Neuron (in vitro differentiated cells): ENCODE measurements around the gene PIK3R5.

ENCODE experiments used
- H2AFZ ChIP-seq: one replicate; pipeline ENCODE4 v1.6.1; 2013; ENCODE audit warnings: low read depth, mild to moderate bottlenecking, inconsistent platforms, low read length, moderate library complexity
- H3K27me3 ChIP-seq: one replicate; pipeline ENCODE4 v1.6.1; 2013; ENCODE audit warnings: low read length; ENCODE audit not compliant: insufficient read depth
- H3K36me3 ChIP-seq: one replicate; pipeline ENCODE4 v1.6.1; 2013; ENCODE audit warnings: low read length; ENCODE audit not compliant: insufficient read depth
- H3K4me1 ChIP-seq: one replicate; pipeline ENCODE4 v1.6.1; 2013; ENCODE audit warnings: low read length; ENCODE audit not compliant: insufficient read depth
- H3K4me3 ChIP-seq: 2 replicates; pipeline ENCODE4 v1.5.1; 2013; ENCODE audit warnings: mild to moderate bottlenecking, low read length, moderate library complexity
- H3K9me3 ChIP-seq: one replicate; pipeline ENCODE4 v1.6.1; 2013; ENCODE audit warnings: low read length

Gene PIK3R5

GRCh38 chr17:8941520-8941919, 24.0 kb downstream of the PIK3R5 start:
- Histone ChIP-seq H3K4me1 (no peaks in the 10 kb centered on the region), H3K4me3 (no peak overlapping the region), H3K27me3 (no peaks in the 10 kb centered on the region), H3K9me3 (no peaks in the 10 kb centered on the region), H3K36me3 (no peaks in the 10 kb centered on the region), H2AFZ (no peak overlapping the region)

- no peak overlapping the region for H2AFZ ChIP-seq
Observed at GRCh38 chr17:8940866-8941471, 24.5 kb downstream of the PIK3R5 start.

GRCh38 chr17:8939496-8940334, 25.8 kb downstream of the PIK3R5 start:
- no peaks in the 10 kb centered on the region for H3K27me3 ChIP-seq
- H3K4me3 ChIP-seq: no peak overlapping the region
- H3K4me1 ChIP-seq: no peaks in the 10 kb centered on the region
- H3K9me3 ChIP-seq: no peaks in the 10 kb centered on the region
- H3K36me3 ChIP-seq: no peaks in the 10 kb centered on the region
- no peak overlapping the region for H2AFZ ChIP-seq

More at GRCh38 chr17:8940866-8941471, 24.5 kb downstream of the PIK3R5 start:
- H3K36me3 ChIP-seq: no peaks in the 10 kb centered on the region
- H3K4me1 ChIP-seq: no peaks in the 10 kb centered on the region
- H3K4me3 ChIP-seq: no peak overlapping the region
- H3K27me3 ChIP-seq: no peaks in the 10 kb centered on the region
- no peaks in the 10 kb centered on the region for H3K9me3 ChIP-seq

GRCh38 chr17:8938933-8939332, 26.6 kb downstream of the PIK3R5 start:
- H3K4me1 ChIP-seq: no peaks in the 10 kb centered on the region
- H2AFZ ChIP-seq: no peak overlapping the region
- no peaks in the 10 kb centered on the region for H3K36me3 ChIP-seq
- H3K9me3 ChIP-seq: no peaks in the 10 kb centered on the region
- H3K27me3 ChIP-seq: no peaks in the 10 kb centered on the region
- no peak overlapping the region for H3K4me3 ChIP-seq

- Histone ChIP-seq H2AFZ (no peak overlapping the region), H3K9me3 (no peaks in the 10 kb centered on the region), H3K36me3 (no peaks in the 10 kb centered on the region), H3K4me1 (no peaks in the 10 kb centered on the region), H3K27me3 (no peaks in the 10 kb centered on the region), H3K4me3 (no peak overlapping the region)
Observed at GRCh38 chr17:8935191-8935590, 30.3 kb downstream of the PIK3R5 start.

GRCh38 chr17:8934346-8934745, 31.2 kb downstream of the PIK3R5 start:
- Histone ChIP-seq H3K36me3 (no peaks in the 10 kb centered on the region), H3K4me3 (no peak overlapping the region), H2AFZ (no peak overlapping the region), H3K27me3 (no peaks in the 10 kb centered on the region), H3K4me1 (no peaks in the 10 kb centered on the region), H3K9me3 (no peaks in the 10 kb centered on the region)

- H3K4me1 ChIP-seq: no peaks in the 10 kb centered on the region
- no peak overlapping the region for H3K4me3 ChIP-seq
- H3K27me3 ChIP-seq: no peaks in the 10 kb centered on the region
- H3K36me3 ChIP-seq: no peaks in the 10 kb centered on the region
- H2AFZ ChIP-seq: no peak overlapping the region
- peaks cover 8% of the 10 kb centered on the region for H3K9me3 ChIP-seq
Observed at GRCh38 chr17:8930649-8931048, 34.9 kb downstream of the PIK3R5 start.

GRCh38 chr17:8928347-8928746, 37.2 kb downstream of the PIK3R5 start:
- no peaks in the 10 kb centered on the region for H3K27me3 ChIP-seq
- no peaks in the 10 kb centered on the region for H3K4me1 ChIP-seq
- H2AFZ ChIP-seq: no peak overlapping the region
- H3K9me3 ChIP-seq: peaks cover 8% of the 10 kb centered on the region
- H3K36me3 ChIP-seq: no peaks in the 10 kb centered on the region
- H3K4me3 ChIP-seq: no peak overlapping the region

- Histone ChIP-seq H3K9me3 (peaks cover 8% of the 10 kb centered on the region), H3K4me3 (no peak overlapping the region), H3K4me1 (no peaks in the 10 kb centered on the region), H3K36me3 (no peaks in the 10 kb centered on the region), H2AFZ (no peak overlapping the region), H3K27me3 (no peaks in the 10 kb centered on the region)
Observed at GRCh38 chr17:8927395-8927794, 38.1 kb downstream of the PIK3R5 start.

GRCh38 chr17:8925808-8926207, 39.7 kb downstream of the PIK3R5 start:
- H3K4me1 ChIP-seq: no peaks in the 10 kb centered on the region
- peaks cover 8% of the 10 kb centered on the region for H3K9me3 ChIP-seq
- H3K36me3 ChIP-seq: no peaks in the 10 kb centered on the region
- no peak overlapping the region for H2AFZ ChIP-seq
- no peaks in the 10 kb centered on the region for H3K27me3 ChIP-seq
- no peak overlapping the region for H3K4me3 ChIP-seq

- Histone ChIP-seq H3K36me3 (no peaks in the 10 kb centered on the region), H2AFZ (no peak overlapping the region), H3K4me3 (no peak overlapping the region), H3K9me3 (peaks cover 8% of the 10 kb centered on the region), H3K4me1 (no peaks in the 10 kb centered on the region), H3K27me3 (no peaks in the 10 kb centered on the region)
Observed at GRCh38 chr17:8925141-8925540, 40.4 kb downstream of the PIK3R5 start.

GRCh38 chr17:8924595-8924994, 40.9 kb downstream of the PIK3R5 start:
- Histone ChIP-seq H3K4me1 (no peaks in the 10 kb centered on the region), H3K4me3 (no peak overlapping the region), H3K27me3 (no peaks in the 10 kb centered on the region), H2AFZ (no peak overlapping the region), H3K36me3 (no peaks in the 10 kb centered on the region), H3K9me3 (peaks cover 8% of the 10 kb centered on the region)

- no peak overlapping the region for H3K4me3 ChIP-seq
- no peaks in the 10 kb centered on the region for H3K27me3 ChIP-seq
- H3K4me1 ChIP-seq: no peaks in the 10 kb centered on the region
- no peaks in the 10 kb centered on the region for H3K36me3 ChIP-seq
- H3K9me3 ChIP-seq: peaks cover 10% of the 10 kb centered on the region
- no peak overlapping the region for H2AFZ ChIP-seq
Observed at GRCh38 chr17:8923762-8924161, 41.7 kb downstream of the PIK3R5 start.
